ENCODE results near the gene B3GLCT. TPM values are rescaled to one million over a fixed set of nuclear protein-coding genes. Genes with fewer than 3 reads are reported as not detected.

B3GLCT gene
- 1.7 and 1.9 TPM in 2 replicates for total RNA-seq (2022)
- percentile 41 among the genes with signal in this experiment for Bru-seq, nascent RNA
- BruChase-seq, experiment 1, labeled RNA remaining after a 6-hour chase = percentile 37 among the genes with signal in this experiment
- BruChase-seq, experiment 2, labeled RNA remaining after a 2-hour chase = percentile 39 among the genes with signal in this experiment
- long read RNA-seq, full-length matches to known transcripts = 11 of 14 reads
- long read RNA-seq, partial matches to known transcripts = 0 of 14 reads
- long read RNA-seq, other reads (novel, unspliced or antisense) = 3 of 14 reads

GRCh38 chr13:31199849-31200636, at the start of gene B3GLCT:
Gene B3GLCT, plus strand, starts transcription at chr13:31199975. Its CDS starts 110 bp downstream, at chr13:31200085.
- BruUV-seq (replicated peaks) = no TSS peak
- peak; percentile 89 for TF ChIP-seq CTCF (IDR thresholded peaks at IDR 0.05; ENCODE audit: unreplicated experiment)
- POLR2A ChIA-PET = interaction anchor here (0.6 to 4.8 kb wide), 8 partner anchors 7 to 603 kb away, joined by 3 to 37 read pairs (median 3); partner anchors contain the start of gene HSPH1

GRCh38 chr13:31150315-31150985, 49.3 kb upstream of the B3GLCT start:
- TF ChIP-seq CTCF (IDR thresholded peaks at IDR 0.05; ENCODE audit: unreplicated experiment) = no peak
- Mint-ChIP-seq H3K4me1 (ENCODE audit: insufficient read depth, unreplicated experiment) (peaks cover 12% of the 10 kb centered on the region), H3K9me3 (ENCODE audit: unreplicated experiment) (no peaks in the 10 kb centered on the region), H3K27ac (ENCODE audit: low read depth, unreplicated experiment) (peak overlapping the region; percentile 77), H3K27me3 (ENCODE audit: insufficient read depth, unreplicated experiment) (no peaks in the 10 kb centered on the region), H3K4me3 (ENCODE audit: unreplicated experiment) (no peak overlapping the region), H3K36me3 (ENCODE audit: insufficient read depth, unreplicated experiment) (peaks cover 98% of the 10 kb centered on the region)
- BruUV-seq (replicated peaks) = no TSS peak
- POLR2A ChIA-PET = interaction anchor here (1.7 to 1.9 kb wide), 2 partner anchors 10 to 16 kb away, joined by 6 to 7 read pairs; no protein-coding TSS in a partner anchor
- intact Hi-C loops (cut with micrococcal nuclease) = no loop called here
- CTCF ChIA-PET = interaction anchor here (0.5 to 1.2 kb wide), 4 partner anchors 10 to 511 kb away, joined by 3 to 4 read pairs (median 3); no protein-coding TSS in a partner anchor
- no peak for DNase-seq (ENCODE audit: unreplicated experiment)

More at GRCh38 chr13:31199849-31200636, at the start of gene B3GLCT:
- Mint-ChIP-seq H3K27me3 (ENCODE audit: insufficient read depth, unreplicated experiment) (no peaks in the 10 kb centered on the region), H3K9me3 (ENCODE audit: unreplicated experiment) (no peaks in the 10 kb centered on the region), H3K36me3 (ENCODE audit: insufficient read depth, unreplicated experiment) (no peaks in the 10 kb centered on the region), H3K27ac (ENCODE audit: low read depth, unreplicated experiment) (peak within 1 kb of the TSS; percentile 66), H3K4me3 (ENCODE audit: unreplicated experiment) (peak within 1 kb of the TSS; percentile 80), H3K4me1 (ENCODE audit: insufficient read depth, unreplicated experiment) (peaks cover 30% of the 10 kb centered on the region)
- CTCF ChIA-PET = interaction anchor here (0.7 to 2.7 kb wide), 14 partner anchors 9 to 1401 kb away, joined by 3 to 15 read pairs (median 4); no protein-coding TSS in a partner anchor
- DNase-seq (ENCODE audit: unreplicated experiment) = peak; percentile 77
- intact Hi-C loops (cut with micrococcal nuclease) = loop anchor here (1.0 kb wide), 1 partner anchor 39 kb away; the partner anchor contains the start of gene HSPH1

GRCh38 chr13:31151837-31152236, 47.9 kb upstream of the B3GLCT start:
- H3K27me3 Mint-ChIP-seq (ENCODE audit: insufficient read depth, unreplicated experiment) = no peaks in the 10 kb centered on the region
- no peaks in the 10 kb centered on the region for H3K9me3 Mint-ChIP-seq (ENCODE audit: unreplicated experiment)
- no peak for DNase-seq (ENCODE audit: unreplicated experiment)
- peaks cover 97% of the 10 kb centered on the region for H3K36me3 Mint-ChIP-seq (ENCODE audit: insufficient read depth, unreplicated experiment)
- peaks cover 12% of the 10 kb centered on the region for H3K4me1 Mint-ChIP-seq (ENCODE audit: insufficient read depth, unreplicated experiment)
- no TSS peak for BruUV-seq (replicated peaks)
- POLR2A ChIA-PET = interaction anchor here (0.6 to 1.6 kb wide), 2 partner anchors 9 to 528 kb away, joined by 3 to 4 read pairs; no protein-coding TSS in a partner anchor
- no peak for TF ChIP-seq CTCF (IDR thresholded peaks at IDR 0.05; ENCODE audit: unreplicated experiment)
- CTCF ChIA-PET = interaction anchor here (1.1 kb wide), 1 partner anchor 85 kb away, joined by 4 read pairs; no protein-coding TSS in a partner anchor
- H3K27ac Mint-ChIP-seq (ENCODE audit: low read depth, unreplicated experiment) = no peak overlapping the region
- intact Hi-C loops (cut with micrococcal nuclease) = no loop called here
- no peak overlapping the region for H3K4me3 Mint-ChIP-seq (ENCODE audit: unreplicated experiment)

Data from MCF 10A (cell line).